GM23248 (cell line): ENCODE results near the gene PRLH. TPM values are rescaled to one million over a fixed set of nuclear protein-coding genes. Genes with fewer than 3 reads are reported as not detected.

Experiments
- DNase-seq: peaks from one replicate; pipeline ENCODE4 v3.0.0-alpha.2; 2015
- H2AFZ ChIP-seq: fragments of 200-600 bp; sonication (generic); 2 replicates; pipeline ENCODE4 v1.6.1; 2016; ENCODE audit warnings: antibody characterized with exemption
- H3F3A ChIP-seq: fragments of 200-600 bp; sonication (generic); 2 replicates; pipeline ENCODE4 v1.6.1; 2016; ENCODE audit warnings: mild to moderate bottlenecking, antibody characterized with exemption, mixed run types; ENCODE audit not compliant: insufficient read depth
- H3K27ac ChIP-seq: fragments of 200-600 bp; sonication (generic); 2 replicates; pipeline ENCODE4 v1.5.1; 2016; ENCODE audit warnings: mild to moderate bottlenecking
- H3K27me3 ChIP-seq: fragments of 200-600 bp; sonication (generic); replicated peaks from 2 replicates; pipeline ENCODE4 v1.6.1; 2016; ENCODE audit warnings: mild to moderate bottlenecking; ENCODE audit not compliant: insufficient read depth
- H3K36me3 ChIP-seq: fragments of 200-600 bp; sonication (generic); 2 replicates; pipeline ENCODE4 v1.6.1; 2016; ENCODE audit warnings: low read depth, mild to moderate bottlenecking
- H3K4me1 ChIP-seq: fragments of 200-600 bp; sonication (generic); 2 replicates; pipeline ENCODE4 v1.6.1; 2016; ENCODE audit warnings: mild to moderate bottlenecking; ENCODE audit not compliant: insufficient read depth
- H3K4me2 ChIP-seq: fragments of 200-600 bp; sonication (generic); one replicate; pipeline ENCODE4 v1.6.1; 2016; ENCODE audit warnings: mild to moderate bottlenecking; ENCODE audit not compliant: unreplicated experiment
- H3K4me3 ChIP-seq: fragments of 200-600 bp; sonication (generic); 2 replicates; pipeline ENCODE4 v1.5.1; 2016; ENCODE audit warnings: mild to moderate bottlenecking
- H3K79me2 ChIP-seq: fragments of 200-600 bp; sonication (generic); 2 replicates; pipeline ENCODE4 v1.6.1; 2016; ENCODE audit warnings: mild to moderate bottlenecking; ENCODE audit not compliant: insufficient read depth
- H3K9ac ChIP-seq: fragments of 200-600 bp; sonication (generic); 2 replicates; pipeline ENCODE4 v1.6.1; 2016; ENCODE audit warnings: mild to moderate bottlenecking
- H3K9me2 ChIP-seq: fragments of 200-600 bp; sonication (generic); 2 replicates; pipeline ENCODE4 v1.6.1; 2016; ENCODE audit warnings: mixed run types, mild to moderate bottlenecking, moderate library complexity; ENCODE audit not compliant: insufficient read depth
- H3K9me3 ChIP-seq: fragments of 200-600 bp; sonication (generic); one replicate; pipeline ENCODE4 v1.6.1; 2017; ENCODE audit warnings: low read depth
- H4K20me1 ChIP-seq: fragments of 200-600 bp; sonication (generic); 2 replicates; pipeline ENCODE4 v1.6.0; 2016; ENCODE audit not compliant: insufficient read depth
- EZH2 ChIP-seq: fragments of 200-600 bp; sonication (generic); IDR thresholded peaks from 2 replicates; pipeline ENCODE4 v1.6.1; 2018; ENCODE audit warnings: antibody characterized with exemption, mild to moderate bottlenecking; ENCODE audit not compliant: insufficient read depth, poor library complexity, severe bottlenecking
- EZH2phosphoT487 ChIP-seq: fragments of 200-600 bp; sonication (generic); IDR thresholded peaks from 2 replicates; pipeline ENCODE4 v1.6.1; 2018; ENCODE audit warnings: antibody characterized with exemption, moderate library complexity, mild to moderate bottlenecking, low read depth; ENCODE audit not compliant: insufficient read depth
- WGBS, 2 experiments: methylation state at CpG; one replicate each; pipeline ENCODE4 v1.1.6; 2015 to 2017; ENCODE audit warnings: low lambda C conversion rate in 2 of 2, low coverage in 1 of 2; ENCODE audit errors: missing lambda C conversion rate in 2 of 2; 5-methylcytosine and 5-hydroxymethylcytosine counted together
- in situ Hi-C: fragments of 300-500 bp; cut with MboI; formaldehyde crosslinking; loops from 2 replicates; pipeline ENCODE4 v1.15.0; 2020
- polyA plus RNA-seq: library from polyadenylated mRNA; unstranded; fragments of >200 nt; fragmentation: Nextera tagmentation; extraction: Ambion mirVana; gene quantifications from 2 replicates; pipeline ENCODE4 v1.2.1, GENCODE V29; 2016
- total RNA-seq: library from RNA; depleted of rRNA; stranded (reverse); fragments of >200 nt; shearing (Covaris generic); gene quantifications from 2 replicates; pipeline ENCODE4 v1.2.3, GENCODE V29; 2014; rRNA removed

Gene PRLH
- total RNA-seq, result not detected in 2 replicates
- not detected in 2 replicates for polyA plus RNA-seq

GRCh38 chr2:237566401-237567235 lies at the start of gene PRLH:
Gene PRLH, plus strand, starts transcription at chr2:237566574. Its CDS starts 0 bp downstream, at chr2:237566574.
- no peak within 1 kb of the TSS for H2AFZ ChIP-seq

GRCh38 chr2:237517163-237517562 lies 49.2 kb upstream of the PRLH start:
- DNase-seq, result no peak
- Histone ChIP-seq H3K4me2 (no peak overlapping the region), H3K4me1 (no peaks in the 10 kb centered on the region), H3K36me3 (no peaks in the 10 kb centered on the region), H3K9me3 (no peaks in the 10 kb centered on the region), H3K9me2 (no peaks in the 10 kb centered on the region), H4K20me1 (no peaks in the 10 kb centered on the region), H2AFZ (no peak overlapping the region), H3K79me2 (no peaks in the 10 kb centered on the region), H3K9ac (no peak overlapping the region), H3F3A (no peaks in the 10 kb centered on the region), H3K27ac (no peak overlapping the region), H3K4me3 (no peak overlapping the region), H3K27me3 (no peaks in the 10 kb centered on the region)
- TF ChIP-seq EZH2phosphoT487 (no peak), EZH2 (no peak)
- in situ Hi-C loops, result no loop called here
- WGBS, 2 experiments, result 67 to 71% methylated on average over 4 of the region's 4 CpGs

More at GRCh38 chr2:237566401-237567235, at the start of gene PRLH:
- Histone ChIP-seq H3K79me2 (no peaks in the 10 kb centered on the region), H3K9ac (no peak within 1 kb of the TSS), H3K36me3 (no peaks in the 10 kb centered on the region), H4K20me1 (no peaks in the 10 kb centered on the region), H3K9me3 (no peaks in the 10 kb centered on the region), H3K27me3 (no peaks in the 10 kb centered on the region), H3K27ac (no peak within 1 kb of the TSS), H3K4me3 (no peak within 1 kb of the TSS), H3F3A (no peaks in the 10 kb centered on the region), H3K9me2 (no peaks in the 10 kb centered on the region), H3K4me2 (no peak within 1 kb of the TSS), H3K4me1 (no peaks in the 10 kb centered on the region)
- WGBS, 2 experiments, result 77 to 79% methylated on average over 32 of the region's 32 CpGs
- no peak for TF ChIP-seq EZH2phosphoT487
- TF ChIP-seq EZH2, result no peak
- no peak for DNase-seq
- in situ Hi-C loops, result loop anchor here (25.0 kb wide), 1 partner anchor 404 kb away; no protein-coding TSS in a partner anchor

- H3K9me2 ChIP-seq, result no peaks in the 10 kb centered on the region
- H3K27ac ChIP-seq, result no peak overlapping the region
- WGBS, 2 experiments, result 32 to 83% methylated on average over 1 of the region's 1 CpG
- H4K20me1 ChIP-seq, result no peaks in the 10 kb centered on the region
- no peaks in the 10 kb centered on the region for H3K9me3 ChIP-seq
- H3K79me2 ChIP-seq, result no peaks in the 10 kb centered on the region
- no peak for DNase-seq
- no peaks in the 10 kb centered on the region for H3K4me1 ChIP-seq
- no peak overlapping the region for H2AFZ ChIP-seq
- H3K4me3 ChIP-seq, result no peak overlapping the region
- no peaks in the 10 kb centered on the region for H3K36me3 ChIP-seq
- H3K4me2 ChIP-seq, result no peak overlapping the region
- in situ Hi-C loops, result no loop called here
- no peaks in the 10 kb centered on the region for H3F3A ChIP-seq
- no peak for TF ChIP-seq EZH2
- no peaks in the 10 kb centered on the region for H3K27me3 ChIP-seq
- no peak overlapping the region for H3K9ac ChIP-seq
Observed at GRCh38 chr2:237517990-237518389, 48.4 kb upstream of the PRLH start.

- no peak overlapping the region for H3K27ac ChIP-seq
- H3K9ac ChIP-seq, result no peak overlapping the region
- H3K79me2 ChIP-seq, result no peaks in the 10 kb centered on the region
- H3K9me3 ChIP-seq, result no peaks in the 10 kb centered on the region
- no peak for TF ChIP-seq EZH2
- TF ChIP-seq EZH2phosphoT487, result no peak
- no peaks in the 10 kb centered on the region for H3K27me3 ChIP-seq
- no peaks in the 10 kb centered on the region for H3K36me3 ChIP-seq
- no peaks in the 10 kb centered on the region for H3K9me2 ChIP-seq
- no peak overlapping the region for H2AFZ ChIP-seq
- H3F3A ChIP-seq, result no peaks in the 10 kb centered on the region
- H4K20me1 ChIP-seq, result no peaks in the 10 kb centered on the region
- H3K4me1 ChIP-seq, result no peaks in the 10 kb centered on the region
- 82 to 85% methylated on average over 14 of the region's 14 CpGs for WGBS, 2 experiments
- H3K4me2 ChIP-seq, result no peak overlapping the region
- in situ Hi-C loops, result no loop called here
- no peak overlapping the region for H3K4me3 ChIP-seq
- no peak for DNase-seq
Observed at GRCh38 chr2:237519506-237520245, 46.7 kb upstream of the PRLH start.
